ENCODE results near the gene GTSE1. TPM values are rescaled to one million over a fixed set of nuclear protein-coding genes. Genes with fewer than 3 reads are reported as not detected.

Gene GTSE1
- total RNA-seq, 1 experiment from 2014 or later, result 20.6 TPM

GRCh38 chr22:46290843-46291785 is 5.6 kb upstream of the GTSE1 start:
- Histone ChIP-seq H4K20me1 (ENCODE audit: low read length) (no peaks in the 10 kb centered on the region), H3K27ac (ENCODE audit: low read length) (no peak overlapping the region), H2AFZ (ENCODE audit: low read length) (no peak overlapping the region), H3K9me2 (replicated peaks; ENCODE audit: low read length) (no peaks in the 10 kb centered on the region), H3K27me3 (ENCODE audit: low read length) (no peaks in the 10 kb centered on the region), H3F3A (ENCODE audit: low read length, unreplicated experiment) (no peaks in the 10 kb centered on the region), H3K9me3 (ENCODE audit: low read length) (no peaks in the 10 kb centered on the region), H3K79me2 (ENCODE audit: low read length) (no peaks in the 10 kb centered on the region), H3K4me2 (ENCODE audit: low read length) (no peak overlapping the region), H3K4me1 (ENCODE audit: insufficient read depth, low read length) (peaks cover 7% of the 10 kb centered on the region), H3K36me3 (ENCODE audit: low read depth, low read length) (no peaks in the 10 kb centered on the region), H3K4me3 (ENCODE audit: low read length) (no peak overlapping the region), H3K9ac (ENCODE audit: low read length) (no peak overlapping the region)
- ChIA-PET CTCF (no interaction called here), POLR2A (ENCODE audit: unreplicated experiment) (no interaction called here)
- no TSS peak for BruUV-seq (replicated peaks)
- no peak for ATAC-seq
- no peak for DNase-seq
- intact Hi-C loops (cut with micrococcal nuclease), result no loop called here
- TF ChIP-seq CTCF (conservative IDR thresholded peaks at IDR 0.05; ENCODE audit: low read depth, low read length) (no peak), EZH2phosphoT487 (IDR thresholded peaks at IDR 0.05; ENCODE audit: borderline replicate concordance, low read length) (no peak), EZH2 (IDR thresholded peaks at IDR 0.05; ENCODE audit: low read length, unreplicated experiment) (no peak)

DNA sequence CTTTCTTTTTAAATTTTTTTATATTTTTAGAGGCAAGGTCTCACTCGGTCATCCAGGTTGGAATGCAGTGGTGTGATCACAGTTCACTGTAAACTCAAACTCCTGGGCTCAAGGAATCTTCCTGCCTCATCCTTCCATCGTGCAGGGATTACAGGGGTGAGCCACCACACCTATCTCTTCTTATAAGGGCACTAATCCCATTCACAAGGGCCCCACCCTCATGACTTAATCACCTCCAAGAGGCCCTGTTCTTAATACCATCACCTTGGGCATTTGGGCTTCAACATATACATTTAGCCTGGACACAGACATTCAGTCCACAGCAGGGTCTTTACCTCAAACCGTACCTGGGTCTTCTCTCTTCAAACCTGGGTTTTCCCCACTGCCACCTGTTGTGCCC is 4.5 kb upstream of the GTSE1 start:
- H3K9me2 ChIP-seq (replicated peaks; ENCODE audit: low read length), result no peaks in the 10 kb centered on the region
- H3K9ac ChIP-seq (ENCODE audit: low read length), result no peak overlapping the region
- H2AFZ ChIP-seq (ENCODE audit: low read length), result no peak overlapping the region
- no peak overlapping the region for H3K4me3 ChIP-seq (ENCODE audit: low read length)
- no peaks in the 10 kb centered on the region for H3K9me3 ChIP-seq (ENCODE audit: low read length)
- ChIA-PET POLR2A (ENCODE audit: unreplicated experiment) (no interaction called here), CTCF (no interaction called here)
- TF ChIP-seq EZH2 (IDR thresholded peaks at IDR 0.05; ENCODE audit: low read length, unreplicated experiment) (no peak), EZH2phosphoT487 (IDR thresholded peaks at IDR 0.05; ENCODE audit: borderline replicate concordance, low read length) (no peak), CTCF (conservative IDR thresholded peaks at IDR 0.05; ENCODE audit: low read depth, low read length) (no peak)
- intact Hi-C loops (cut with micrococcal nuclease), result no loop called here
- DNase-seq (no peak), ATAC-seq (no peak)
- peaks cover 10% of the 10 kb centered on the region for H3K4me1 ChIP-seq (ENCODE audit: insufficient read depth, low read length)
- no peak overlapping the region for H3K4me2 ChIP-seq (ENCODE audit: low read length)
- no peak overlapping the region for H3K27ac ChIP-seq (ENCODE audit: low read length)
- H3K27me3 ChIP-seq (ENCODE audit: low read length), result no peaks in the 10 kb centered on the region
- H3F3A ChIP-seq (ENCODE audit: low read length, unreplicated experiment), result no peaks in the 10 kb centered on the region
- peaks cover 4% of the 10 kb centered on the region for H3K79me2 ChIP-seq (ENCODE audit: low read length)
- no peaks in the 10 kb centered on the region for H3K36me3 ChIP-seq (ENCODE audit: low read depth, low read length)
- H4K20me1 ChIP-seq (ENCODE audit: low read length), result no peaks in the 10 kb centered on the region
- BruUV-seq (replicated peaks), result no TSS peak

- Histone ChIP-seq H3F3A (ENCODE audit: low read length, unreplicated experiment) (no peaks in the 10 kb centered on the region), H2AFZ (ENCODE audit: low read length) (no peak overlapping the region), H4K20me1 (ENCODE audit: low read length) (no peaks in the 10 kb centered on the region), H3K4me3 (ENCODE audit: low read length) (no peak overlapping the region), H3K27me3 (ENCODE audit: low read length) (no peaks in the 10 kb centered on the region), H3K4me2 (ENCODE audit: low read length) (no peak overlapping the region), H3K27ac (ENCODE audit: low read length) (no peak overlapping the region), H3K4me1 (ENCODE audit: insufficient read depth, low read length) (peaks cover 10% of the 10 kb centered on the region), H3K9ac (ENCODE audit: low read length) (no peak overlapping the region), H3K79me2 (ENCODE audit: low read length) (peaks cover 9% of the 10 kb centered on the region), H3K9me2 (replicated peaks; ENCODE audit: low read length) (no peaks in the 10 kb centered on the region), H3K36me3 (ENCODE audit: low read depth, low read length) (no peaks in the 10 kb centered on the region), H3K9me3 (ENCODE audit: low read length) (no peaks in the 10 kb centered on the region)
- POLR2A ChIA-PET (ENCODE audit: unreplicated experiment), result no interaction called here
- ATAC-seq, result no peak
- no peak for DNase-seq
- intact Hi-C loops (cut with micrococcal nuclease), result no loop called here
- CTCF ChIA-PET, result no interaction called here
- TF ChIP-seq CTCF (conservative IDR thresholded peaks at IDR 0.05; ENCODE audit: low read depth, low read length) (no peak), EZH2 (IDR thresholded peaks at IDR 0.05; ENCODE audit: low read length, unreplicated experiment) (no peak), EZH2phosphoT487 (IDR thresholded peaks at IDR 0.05; ENCODE audit: borderline replicate concordance, low read length) (no peak)
- no TSS peak for BruUV-seq (replicated peaks)
These were observed 3.9 kb upstream of the GTSE1 start for GRCh38 chr22:46292732-46293131.
